ENCODE measurements around the gene PGBD5.

The PGBD5 gene

GRCh38 chr1:230321341-230321740 is 104.8 kb downstream of the PGBD5 start:
- no peak for DNase-seq

GRCh38 chr1:230320804-230321203 is 105.3 kb downstream of the PGBD5 start:
- no peak for DNase-seq

- no peak for DNase-seq
Observed at GRCh38 chr1:230319014-230319747, 107.0 kb downstream of the PGBD5 start.

- DNase-seq, result no peak
Observed at GRCh38 chr1:230317823-230318819, 108.0 kb downstream of the PGBD5 start.

- no peak for DNase-seq
Observed at GRCh38 chr1:230316864-230317745, 109.0 kb downstream of the PGBD5 start.

- DNase-seq, result no peak
Observed at GRCh38 chr1:230315099-230315498, 111.0 kb downstream of the PGBD5 start.

- DNase-seq, result no peak
Observed at GRCh38 chr1:230314142-230314470, 112.0 kb downstream of the PGBD5 start.

GRCh38 chr1:230313453-230314141 is 112.5 kb downstream of the PGBD5 start:
- no peak for DNase-seq

- no peak for DNase-seq
Observed at GRCh38 chr1:230312676-230313075, 113.5 kb downstream of the PGBD5 start.

GRCh38 chr1:230310381-230311163 is 115.6 kb downstream of the PGBD5 start:
- DNase-seq, result peak; percentile 58

GRCh38 chr1:230309646-230310177 is 116.4 kb downstream of the PGBD5 start:
- no peak for DNase-seq

- no peak for DNase-seq
Observed at GRCh38 chr1:230308821-230309220, 117.3 kb downstream of the PGBD5 start.

GRCh38 chr1:230308039-230308438 is 118.1 kb downstream of the PGBD5 start:
- DNase-seq, result no peak

GRCh38 chr1:230307213-230307612 is 118.9 kb downstream of the PGBD5 start:
- DNase-seq, result no peak

GRCh38 chr1:230306169-230306568 is 120.0 kb downstream of the PGBD5 start:
- peak; percentile 27 for DNase-seq

GRCh38 chr1:230303822-230304221 is 122.3 kb downstream of the PGBD5 start:
- no peak for DNase-seq

- no peak for DNase-seq
Observed at GRCh38 chr1:230303069-230303468, 123.1 kb downstream of the PGBD5 start.

- no peak for DNase-seq
Observed at GRCh38 chr1:230301822-230302221, 124.3 kb downstream of the PGBD5 start.

GRCh38 chr1:230301322-230301721 is 124.8 kb downstream of the PGBD5 start:
- no peak for DNase-seq

GRCh38 chr1:230300322-230301301 is 125.5 kb downstream of the PGBD5 start:
- DNase-seq, result no peak

Measured in activated naive CD4-positive, alpha-beta T cell treated with anti-CD3 and anti-CD28 coated beads, Interleukin-2, amount 50 U/mL, for 16 hours (primary cell).